GM21737 (cell line): Measurements from ENCODE around the gene CSF2RB.
"Not testable (repeated sequence)": the region's sequence is repeated elsewhere in the genome, so short reads cannot be mapped to it uniquely, and the experiment has no call there.

ENCODE experiments used
- ATAC-seq: cut with Tn5 transposase; IDR thresholded peaks from one replicate; pipeline ENCODE4 v1.9.1; 2021; ENCODE audit warnings: mild to moderate bottlenecking, moderate library complexity; ENCODE audit not compliant: unreplicated experiment

The CSF2RB gene

GRCh38 chr22:36963302-36963701 lies 49.9 kb downstream of the CSF2RB start:
- no peak for ATAC-seq

GRCh38 chr22:36964106-36964505 lies 50.7 kb downstream of the CSF2RB start:
- ATAC-seq = no peak

- ATAC-seq = no peak
Observed at GRCh38 chr22:36965696-36966095, 52.3 kb downstream of the CSF2RB start.

DNA sequence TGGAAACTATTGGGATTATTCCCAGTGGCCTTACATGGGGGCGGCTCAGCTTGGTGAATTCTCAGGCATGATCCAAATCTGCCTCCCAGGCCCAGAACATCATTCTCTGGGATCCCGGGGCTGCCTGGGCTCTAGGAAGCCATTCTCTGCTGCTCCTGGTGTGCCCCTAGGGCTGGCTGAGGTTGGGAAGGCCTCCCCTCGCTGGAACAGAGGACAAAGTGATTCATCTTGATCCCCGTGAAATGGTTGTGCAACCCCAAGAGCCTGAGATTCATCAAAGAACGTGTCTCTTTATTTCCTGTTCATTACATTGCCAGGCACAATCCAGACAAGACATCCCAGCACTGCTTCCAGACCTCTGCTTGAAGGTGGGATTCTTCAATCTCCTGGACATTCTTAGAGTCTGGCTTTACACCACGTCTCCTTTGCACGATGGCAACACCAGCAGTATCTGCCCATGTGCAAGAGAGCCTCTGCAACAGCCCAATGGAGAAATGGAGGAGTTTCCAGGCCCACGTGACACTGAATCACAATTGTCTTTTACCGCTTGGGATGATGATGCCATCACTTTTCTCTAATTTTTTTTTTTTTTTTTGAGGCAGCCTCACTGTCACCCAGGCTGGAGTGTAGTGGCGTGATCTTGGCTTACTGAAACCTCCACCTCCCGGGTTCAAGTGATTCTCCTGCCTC lies 53.6 kb downstream of the CSF2RB start:
- no peak for ATAC-seq

- no peak for ATAC-seq
Observed at GRCh38 chr22:36968249-36968964, 55.0 kb downstream of the CSF2RB start.

- no peak for ATAC-seq
Observed at GRCh38 chr22:36971341-36972125, 58.1 kb downstream of the CSF2RB start.

DNA sequence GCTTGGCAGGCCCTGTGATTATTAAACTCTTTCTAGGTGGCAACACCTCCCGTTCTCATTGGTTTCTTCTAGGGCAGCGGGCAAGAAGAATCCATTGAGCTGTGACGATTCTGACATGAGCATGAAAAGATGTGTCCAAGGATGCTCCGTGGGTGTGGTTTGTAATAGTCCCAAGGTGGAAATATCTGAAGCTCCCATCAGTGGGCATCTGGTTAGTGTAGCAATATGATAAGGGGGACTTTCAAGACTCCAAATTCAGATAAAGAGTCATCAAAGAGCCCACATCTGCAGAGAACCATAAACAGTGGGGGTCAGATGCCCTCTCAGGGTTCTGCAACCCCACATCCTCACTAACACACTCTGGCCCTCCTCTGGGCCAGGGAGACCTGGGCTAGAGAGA lies 63.2 kb downstream of the CSF2RB start:
- ATAC-seq = no peak

GRCh38 chr22:36977401-36977861 lies 64.0 kb downstream of the CSF2RB start:
- ATAC-seq = peak; percentile 55

- ATAC-seq = peak; percentile 51
Observed at GRCh38 chr22:36977947-36978660, 64.7 kb downstream of the CSF2RB start.

GRCh38 chr22:36979016-36979910 lies 65.8 kb downstream of the CSF2RB start:
- no peak for ATAC-seq

GRCh38 chr22:36981247-36981775 lies 67.9 kb downstream of the CSF2RB start:
- no peak for ATAC-seq

- no peak for ATAC-seq
Observed at GRCh38 chr22:36982136-36982535, 68.7 kb downstream of the CSF2RB start.

- no peak for ATAC-seq
Observed at GRCh38 chr22:36985211-36985889, 71.9 kb downstream of the CSF2RB start.

DNA sequence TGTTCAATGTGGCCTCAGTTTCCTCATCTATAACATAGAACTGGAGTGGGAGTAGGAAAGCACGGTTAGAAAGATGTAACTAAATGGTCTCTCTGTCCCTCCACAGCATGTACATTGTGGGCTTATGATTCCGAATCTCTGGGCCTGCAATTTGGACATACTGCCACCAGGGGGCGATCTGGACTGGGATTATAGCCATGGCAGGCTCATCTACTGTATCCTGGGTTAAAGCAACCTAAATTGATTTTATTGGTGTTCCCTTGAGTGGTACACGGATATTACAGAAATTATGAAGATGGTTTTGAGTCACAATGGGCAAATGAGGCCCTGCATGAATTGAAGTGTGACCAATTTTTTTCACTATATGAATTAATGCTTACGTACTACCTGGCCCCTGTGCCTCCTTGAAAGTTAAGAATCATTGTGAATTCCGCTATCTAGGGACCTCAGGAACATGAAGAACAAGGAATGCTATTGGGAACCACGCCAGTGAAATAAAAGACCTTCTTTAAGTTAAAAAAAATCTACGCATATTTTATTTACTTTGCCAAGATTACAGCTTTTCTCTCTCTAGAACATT lies 72.9 kb downstream of the CSF2RB start:
- ATAC-seq = no peak

- ATAC-seq = no peak
Observed at GRCh38 chr22:36988075-36988832, 74.8 kb downstream of the CSF2RB start.

DNA sequence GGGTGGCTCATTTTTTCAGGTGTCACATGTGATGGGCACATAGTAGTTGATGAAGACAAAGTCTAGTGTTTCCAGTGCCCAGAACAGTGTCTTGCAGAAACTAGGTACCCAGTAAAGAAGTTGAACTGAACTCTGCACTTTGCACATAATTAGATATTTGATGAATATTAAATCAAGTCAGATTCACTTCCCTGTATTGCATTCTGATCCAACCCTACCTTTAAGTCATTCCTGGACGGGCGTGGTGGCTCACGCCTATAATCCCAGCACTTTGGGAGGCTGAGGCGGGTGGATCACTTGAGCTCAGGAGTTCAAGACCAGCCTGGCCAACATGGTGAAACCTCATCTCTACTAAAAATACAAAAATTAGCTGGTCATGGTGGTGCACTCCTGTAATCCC lies 75.6 kb downstream of the CSF2RB start:
- not testable (repeated sequence) for ATAC-seq
